ENCODE measurements around the gene ZNF276. TPM values are rescaled to one million over a fixed set of nuclear protein-coding genes. Genes with fewer than 3 reads are reported as not detected.
A peak's percentile ranks its signal among the peaks of the same experiment; 100 is the strongest.

The ZNF276 gene
- total RNA-seq, 1 donor, result 12.3 TPM

DNA sequence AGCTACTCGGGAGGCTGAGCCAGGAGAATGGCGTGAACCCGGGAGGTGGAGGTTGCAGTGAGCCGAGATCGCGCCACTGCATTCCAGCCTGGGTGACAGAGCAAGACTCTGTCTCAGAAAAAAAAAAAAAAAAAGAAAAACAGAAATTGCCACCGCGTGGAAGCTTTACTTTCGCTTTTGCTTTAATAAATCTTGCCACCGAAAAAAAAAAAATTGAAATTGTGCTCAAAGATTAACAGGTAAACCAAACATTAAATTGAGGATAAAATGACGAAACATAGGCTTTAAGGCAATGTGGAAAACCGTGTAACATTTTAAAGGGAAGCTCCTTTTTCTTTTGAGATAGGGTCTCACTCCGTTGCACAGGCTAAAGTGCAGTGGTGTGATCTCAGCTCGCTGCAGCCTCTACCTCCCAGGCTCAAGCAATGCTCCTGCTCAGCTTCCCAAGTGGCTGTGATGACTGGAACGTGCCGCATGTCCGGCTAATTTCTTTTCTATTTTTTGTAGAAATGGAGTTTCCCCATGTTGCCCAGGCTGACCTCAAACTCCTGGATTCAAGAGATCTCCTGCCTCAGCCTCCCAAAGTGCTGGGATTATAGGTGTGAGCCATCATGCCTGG, 40.1 kb downstream of the ZNF276 start:
- H3K4me3 ChIP-seq (ENCODE audit: insufficient read depth, low read length), result no peak overlapping the region
- no peaks in the 10 kb centered on the region for H3K27me3 ChIP-seq (ENCODE audit: insufficient read depth, low read length)
- no peaks in the 10 kb centered on the region for H4K20me1 ChIP-seq (ENCODE audit: insufficient read depth, low read length)
- H3K27ac ChIP-seq (ENCODE audit: low read depth, low read length), result no peak overlapping the region
- DNase-seq (ENCODE audit: insufficient read length, low spot score, missing footprints), result no peak
- TF ChIP-seq, protein P1, sequence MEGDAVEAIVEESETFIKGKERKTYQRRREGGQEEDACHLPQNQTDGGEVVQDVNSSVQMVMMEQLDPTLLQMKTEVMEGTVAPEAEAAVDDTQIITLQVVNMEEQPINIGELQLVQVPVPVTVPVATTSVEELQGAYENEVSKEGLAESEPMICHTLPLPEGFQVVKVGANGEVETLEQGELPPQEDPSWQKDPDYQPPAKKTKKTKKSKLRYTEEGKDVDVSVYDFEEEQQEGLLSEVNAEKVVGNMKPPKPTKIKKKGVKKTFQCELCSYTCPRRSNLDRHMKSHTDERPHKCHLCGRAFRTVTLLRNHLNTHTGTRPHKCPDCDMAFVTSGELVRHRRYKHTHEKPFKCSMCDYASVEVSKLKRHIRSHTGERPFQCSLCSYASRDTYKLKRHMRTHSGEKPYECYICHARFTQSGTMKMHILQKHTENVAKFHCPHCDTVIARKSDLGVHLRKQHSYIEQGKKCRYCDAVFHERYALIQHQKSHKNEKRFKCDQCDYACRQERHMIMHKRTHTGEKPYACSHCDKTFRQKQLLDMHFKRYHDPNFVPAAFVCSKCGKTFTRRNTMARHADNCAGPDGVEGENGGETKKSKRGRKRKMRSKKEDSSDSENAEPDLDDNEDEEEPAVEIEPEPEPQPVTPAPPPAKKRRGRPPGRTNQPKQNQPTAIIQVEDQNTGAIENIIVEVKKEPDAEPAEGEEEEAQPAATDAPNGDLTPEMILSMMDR (IDR thresholded peaks at IDR 0.05; ENCODE audit: extremely low read depth, low read depth, low read length), result no peak
- no peaks in the 10 kb centered on the region for H3K9me3 ChIP-seq (ENCODE audit: low read depth, low read length)
- no peak overlapping the region for H3K4me2 ChIP-seq (ENCODE audit: insufficient read depth, low read length)
- no peaks in the 10 kb centered on the region for H3K4me1 ChIP-seq (ENCODE audit: insufficient read depth, low read length)
- H2AFZ ChIP-seq (ENCODE audit: low read length), result no peak overlapping the region
- H3K36me3 ChIP-seq (ENCODE audit: insufficient read depth, low read length), result peaks cover 22% of the 10 kb centered on the region
- H3K79me2 ChIP-seq (ENCODE audit: insufficient read depth, low read length), result no peaks in the 10 kb centered on the region

DNA sequence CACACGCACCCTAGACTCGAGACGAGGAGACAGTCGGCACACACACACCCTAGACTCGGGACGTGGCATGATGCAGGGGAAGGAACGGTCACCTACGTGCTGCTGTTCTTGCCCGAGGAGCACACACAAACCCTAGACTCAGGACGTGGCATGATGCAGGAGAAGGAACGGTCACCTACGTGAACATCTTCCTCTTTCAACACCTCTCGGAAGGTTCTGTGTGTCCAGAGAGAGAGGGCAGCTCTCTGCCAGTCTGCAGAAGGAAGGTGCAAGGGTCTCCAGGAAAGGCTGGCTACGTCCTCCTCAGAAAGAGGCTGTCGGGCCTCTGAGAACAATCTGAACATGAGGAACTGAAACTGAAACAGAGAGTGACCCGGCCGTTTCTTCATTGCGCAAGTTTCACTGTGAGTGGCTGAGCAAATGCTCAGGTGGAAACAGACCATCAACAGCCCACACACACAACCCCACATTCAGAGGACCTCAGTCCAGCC, 43.4 kb downstream of the ZNF276 start:
- H3K9me3 ChIP-seq (ENCODE audit: low read depth, low read length), result no peaks in the 10 kb centered on the region
- TF ChIP-seq, protein P1 (IDR thresholded peaks at IDR 0.05; ENCODE audit: extremely low read depth, low read depth, low read length), result no peak
- peak; percentile 9 for DNase-seq (ENCODE audit: insufficient read length, low spot score, missing footprints)
- peaks cover 23% of the 10 kb centered on the region for H3K36me3 ChIP-seq (ENCODE audit: insufficient read depth, low read length)
- peak overlapping the region; percentile 88 for H2AFZ ChIP-seq (ENCODE audit: low read length)
- H4K20me1 ChIP-seq (ENCODE audit: insufficient read depth, low read length), result no peaks in the 10 kb centered on the region
- no peaks in the 10 kb centered on the region for H3K27me3 ChIP-seq (ENCODE audit: insufficient read depth, low read length)
- H3K4me2 ChIP-seq (ENCODE audit: insufficient read depth, low read length), result peak overlapping the region; percentile 38
- no peaks in the 10 kb centered on the region for H3K4me1 ChIP-seq (ENCODE audit: insufficient read depth, low read length)
- H3K79me2 ChIP-seq (ENCODE audit: insufficient read depth, low read length), result no peaks in the 10 kb centered on the region
- no peak overlapping the region for H3K27ac ChIP-seq (ENCODE audit: low read depth, low read length)
- H3K4me3 ChIP-seq (ENCODE audit: insufficient read depth, low read length), result no peak overlapping the region

DNA sequence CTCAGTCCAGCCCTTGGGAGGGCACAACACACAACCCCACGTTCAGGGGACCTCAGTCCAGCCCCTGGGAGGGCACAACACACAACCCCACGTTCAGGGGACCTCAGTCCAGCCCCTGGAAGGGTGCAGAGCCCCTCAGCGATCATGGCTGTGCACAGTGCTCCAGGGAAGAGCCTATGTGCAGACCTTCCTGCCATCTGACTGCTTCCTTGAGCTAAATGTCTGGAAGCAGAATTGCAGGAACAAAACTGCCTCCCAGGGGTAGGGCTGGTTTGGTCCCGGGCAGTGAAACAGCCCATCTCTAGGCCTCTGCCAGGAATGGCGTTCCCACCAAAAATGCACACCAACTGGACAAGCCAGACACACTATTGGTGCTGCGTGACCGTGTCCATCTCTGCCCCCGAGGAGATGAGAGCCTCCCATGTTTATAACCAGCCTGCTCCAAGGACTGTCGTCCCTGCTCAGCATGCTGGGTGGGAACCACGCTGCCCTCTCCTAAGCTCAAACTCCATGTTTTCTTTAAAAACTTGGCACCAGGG, 44.0 kb downstream of the ZNF276 start:
- Histone ChIP-seq H3K27me3 (ENCODE audit: insufficient read depth, low read length) (no peaks in the 10 kb centered on the region), H3K4me2 (ENCODE audit: insufficient read depth, low read length) (peak overlapping the region; percentile 38), H2AFZ (ENCODE audit: low read length) (peak overlapping the region; percentile 88), H4K20me1 (ENCODE audit: insufficient read depth, low read length) (no peaks in the 10 kb centered on the region), H3K9me3 (ENCODE audit: low read depth, low read length) (no peaks in the 10 kb centered on the region), H3K27ac (ENCODE audit: low read depth, low read length) (no peak overlapping the region), H3K36me3 (ENCODE audit: insufficient read depth, low read length) (peaks cover 27% of the 10 kb centered on the region), H3K4me3 (ENCODE audit: insufficient read depth, low read length) (no peak overlapping the region), H3K79me2 (ENCODE audit: insufficient read depth, low read length) (no peaks in the 10 kb centered on the region), H3K4me1 (ENCODE audit: insufficient read depth, low read length) (no peaks in the 10 kb centered on the region)
- TF ChIP-seq, protein P1 (IDR thresholded peaks at IDR 0.05; ENCODE audit: extremely low read depth, low read depth, low read length), result no peak
- no peak for DNase-seq (ENCODE audit: insufficient read length, low spot score, missing footprints)

DNA sequence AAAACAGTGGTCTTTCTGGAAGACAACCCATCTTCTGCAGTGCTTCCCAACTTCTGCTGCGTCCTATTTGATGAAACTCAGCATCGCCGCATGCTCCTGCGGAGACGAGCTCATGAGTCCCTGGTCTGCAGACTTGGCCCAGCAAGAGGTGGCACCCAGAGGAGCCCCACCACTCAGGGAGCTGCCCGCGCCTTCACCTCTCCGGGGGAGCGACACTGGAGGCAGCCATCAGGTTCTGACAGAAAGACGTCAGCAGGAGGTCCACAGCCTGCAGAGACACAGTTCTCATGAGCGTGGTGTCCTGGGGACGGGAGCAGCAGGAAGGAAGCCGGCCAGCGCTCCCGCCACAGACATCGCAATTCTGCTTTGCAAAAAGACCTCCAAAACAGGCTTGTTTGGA, 49.0 kb downstream of the ZNF276 start:
- Histone ChIP-seq H3K27ac (ENCODE audit: low read depth, low read length) (no peak overlapping the region), H3K9me3 (ENCODE audit: low read depth, low read length) (no peaks in the 10 kb centered on the region), H2AFZ (ENCODE audit: low read length) (no peak overlapping the region), H4K20me1 (ENCODE audit: insufficient read depth, low read length) (no peaks in the 10 kb centered on the region), H3K36me3 (ENCODE audit: insufficient read depth, low read length) (peaks cover 40% of the 10 kb centered on the region), H3K79me2 (ENCODE audit: insufficient read depth, low read length) (no peaks in the 10 kb centered on the region), H3K4me2 (ENCODE audit: insufficient read depth, low read length) (no peak overlapping the region), H3K27me3 (ENCODE audit: insufficient read depth, low read length) (no peaks in the 10 kb centered on the region), H3K4me3 (ENCODE audit: insufficient read depth, low read length) (no peak overlapping the region), H3K4me1 (ENCODE audit: insufficient read depth, low read length) (no peaks in the 10 kb centered on the region)
- TF ChIP-seq, protein P1 (IDR thresholded peaks at IDR 0.05; ENCODE audit: extremely low read depth, low read depth, low read length), result no peak
- no peak for DNase-seq (ENCODE audit: insufficient read length, low spot score, missing footprints)
